ENCODE results near the gene TMEM40. TPM values are rescaled to one million over a fixed set of nuclear protein-coding genes. Genes with fewer than 3 reads are reported as not detected.

The TMEM40 gene
- total and polyA plus RNA-seq, 9 of the 15 experiments (the other 6 are each of a cell fraction or from before 2014, with no cell fraction given), result 0.11 to 0.31 (median 0.14) TPM; not detected in 6

GRCh38 chr3:12793701-12794100, 34.6 kb upstream of the TMEM40 start:
- no peak overlapping the region for H3K27ac ChIP-seq (ENCODE audit: extremely low read depth, low read depth, low read length)
- H3K79me2 ChIP-seq (ENCODE audit: control insufficient read depth, insufficient read depth, low read length), result peaks cover 6% of the 10 kb centered on the region; the same call in 1 of the 3 replicates
- ATAC-seq (no peak), FAIRE-seq (no peak), DNase-seq (ENCODE audit: extremely low read depth in 1 of 4, low spot score in 3 of 4) (no peak)
- no peak for TF ChIP-seq RNF219 (CRISPR knock-in tag; IDR thresholded peaks at IDR 0.05)
- TF ChIP-seq, protein P1, sequence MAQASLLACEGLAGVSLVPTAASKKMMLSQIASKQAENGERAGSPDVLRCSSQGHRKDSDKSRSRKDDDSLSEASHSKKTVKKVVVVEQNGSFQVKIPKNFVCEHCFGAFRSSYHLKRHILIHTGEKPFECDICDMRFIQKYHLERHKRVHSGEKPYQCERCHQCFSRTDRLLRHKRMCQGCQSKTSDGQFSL (CRISPR knock-in tag; IDR thresholded peaks at IDR 0.05), result no peak
- TF ChIP-seq, protein P1 (tag; IDR thresholded peaks at IDR 0.05), result no peak
- TF ChIP-seq ZNF217 (CRISPR knock-in tag; IDR thresholded peaks at IDR 0.05), result no peak
- TF ChIP-seq POLR3G (IDR thresholded peaks at IDR 0.05; ENCODE audit: extremely low read depth, insufficient read length, insufficient replicate concordance), result no peak
- TF ChIP-seq FOXA1 (IDR thresholded peaks at IDR 0.05; ENCODE audit: borderline replicate concordance), result no peak
- no peak for TF ChIP-seq FOXP4 (CRISPR knock-in tag; IDR thresholded peaks at IDR 0.05; ENCODE audit: borderline replicate concordance)
- TF ChIP-seq ZNF263 (CRISPR knock-in tag; IDR thresholded peaks at IDR 0.05; ENCODE audit: borderline replicate concordance), result no peak
- intact Hi-C loops (cut with micrococcal nuclease) (loop anchor here (10.0 kb wide), 1 partner anchor 201 kb away; no protein-coding TSS in a partner anchor), in situ Hi-C loops (cut with MboI) (no loop called here)
- H3K27me3 ChIP-seq (ENCODE audit: control insufficient read depth in 2 of 2, insufficient read depth in 2 of 2, low read length in 2 of 2), result peaks cover 0 to 3% of the 10 kb centered on the region in 2 experiments; a peak in 2 of 5 replicates
- no peak overlapping the region for H3K9ac ChIP-seq (ENCODE audit: insufficient read depth in 1 of 2, low read depth in 2 of 2, low read length in 2 of 2)
- WGBS (ENCODE audit: insufficient coverage, low coverage, missing lambda C conversion rate), result 63% methylated on average over 3 of the region's 5 CpGs
- H3K4me1 ChIP-seq (replicated peaks in 1 of 2; ENCODE audit: control insufficient read depth in 2 of 2, insufficient read depth in 2 of 2, low read length in 2 of 2), result peaks cover 8 to 25% of the 10 kb centered on the region in 2 experiments; a peak in 3 of 5 replicates
- POLR2A ChIA-PET, result interaction anchor here (1.0 kb wide), 1 partner anchor 13 kb away, joined by 4 read pairs; no protein-coding TSS in a partner anchor
- H4K20me1 ChIP-seq (replicated peaks; ENCODE audit: control insufficient read depth, insufficient read depth, low read length), result no peaks in the 10 kb centered on the region
- no peak overlapping the region for H3K4me3 ChIP-seq
- no peaks in the 10 kb centered on the region for H3K36me3 ChIP-seq (ENCODE audit: control insufficient read depth, insufficient read depth, low read length)
- H3K9me1 ChIP-seq (ENCODE audit: control insufficient read depth, insufficient read depth, low read length), result no peaks in the 10 kb centered on the region
- BruUV-seq (replicated peaks), result no TSS peak
- no peaks in the 10 kb centered on the region for H3K9me3 ChIP-seq (replicated peaks; ENCODE audit: control insufficient read depth, insufficient read depth, low read depth, low read length)
- H2AFZ ChIP-seq (ENCODE audit: low read depth, low read length), result no peak overlapping the region
- CTCF ChIA-PET (ENCODE audit: low intra/inter-chr PET ratio), result no interaction called here
- no peak overlapping the region for H3K4me2 ChIP-seq (ENCODE audit: insufficient read depth, low read length)
